Hepatocyte (in vitro differentiated cells): ENCODE results near the gene LYSMD4. TPM values are rescaled to one million over a fixed set of nuclear protein-coding genes. Genes with fewer than 3 reads are reported as not detected.

Source experiments
- DNase-seq: peaks from one replicate; pipeline ENCODE4 v3.0.0-alpha.2; 2016; ENCODE audit warnings: low spot score
- H2AFZ ChIP-seq: fragments of 200-600 bp; sonication (generic); 2 replicates; pipeline ENCODE4 v1.6.0; 2016; ENCODE audit warnings: antibody characterized with exemption, mild to moderate bottlenecking
- H3K27ac ChIP-seq: fragments of 200-600 bp; sonication (generic); 2 replicates; pipeline ENCODE4 v1.5.1; 2016; ENCODE audit warnings: mild to moderate bottlenecking
- H3K27me3 ChIP-seq: fragments of 200-600 bp; sonication (generic); 2 replicates; pipeline ENCODE4 v1.6.1; 2016
- H3K36me3 ChIP-seq: fragments of 200-600 bp; sonication (generic); replicated peaks from 2 replicates; pipeline ENCODE4 v1.5.1; 2016; ENCODE audit warnings: low read depth; ENCODE audit not compliant: insufficient read depth
- H3K4me1 ChIP-seq: fragments of 200-600 bp; sonication (generic); 2 replicates; pipeline ENCODE4 v1.5.1; 2016; ENCODE audit warnings: mild to moderate bottlenecking, moderate library complexity; ENCODE audit not compliant: insufficient read depth
- H3K4me2 ChIP-seq: fragments of 200-600 bp; sonication (generic); 2 replicates; pipeline ENCODE4 v1.6.0; 2016
- H3K4me3 ChIP-seq: fragments of 200-600 bp; sonication (generic); 2 replicates; pipeline ENCODE4 v1.5.1; 2016; ENCODE audit warnings: mild to moderate bottlenecking
- H3K79me2 ChIP-seq: fragments of 200-600 bp; sonication (generic); 2 replicates; pipeline ENCODE4 v1.6.0; 2017; ENCODE audit warnings: mild to moderate bottlenecking
- H3K9me2 ChIP-seq: fragments of 200-600 bp; sonication (generic); replicated peaks from 2 replicates; pipeline ENCODE4 v1.6.0; 2017; ENCODE audit warnings: mild to moderate bottlenecking; ENCODE audit not compliant: insufficient read depth
- H3K9me3 ChIP-seq: fragments of 200-600 bp; sonication (generic); 2 replicates; pipeline ENCODE4 v1.5.1; 2016; ENCODE audit warnings: low read depth, mild to moderate bottlenecking
- H4K20me1 ChIP-seq: fragments of 200-600 bp; sonication (generic); 2 replicates; pipeline ENCODE4 v1.6.0; 2016; ENCODE audit warnings: mild to moderate bottlenecking; ENCODE audit not compliant: insufficient read depth, poor library complexity, severe bottlenecking
- CTCF ChIP-seq: fragments of 200-600 bp; sonication (generic); IDR thresholded peaks from 2 replicates; pipeline ENCODE4 v1.5.1; 2016; ENCODE audit warnings: antibody characterized with exemption, mild to moderate bottlenecking; ENCODE audit not compliant: poor library complexity
- EZH2 ChIP-seq: fragments of 200-600 bp; sonication (generic); IDR thresholded peaks from 2 replicates; pipeline ENCODE4 v1.6.1; 2016; ENCODE audit warnings: antibody characterized with exemption, mild to moderate bottlenecking, borderline replicate concordance
- EZH2phosphoT487 ChIP-seq: fragments of 200-600 bp; sonication (generic); IDR thresholded peaks from one replicate; pipeline ENCODE4 v1.6.1; 2018; ENCODE audit warnings: antibody characterized with exemption, mild to moderate bottlenecking, low read depth, moderate library complexity; ENCODE audit not compliant: unreplicated experiment, severe bottlenecking
- WGBS: methylation state at CpG from one replicate; pipeline ENCODE4 v1.1.6; 2016; ENCODE audit warnings: low lambda C conversion rate; ENCODE audit errors: missing lambda C conversion rate; 5-methylcytosine and 5-hydroxymethylcytosine counted together
- polyA plus RNA-seq: library from polyadenylated mRNA; unstranded; fragments of >200 nt; fragmentation: Nextera tagmentation; extraction: Ambion mirVana; gene quantifications from 2 replicates; pipeline ENCODE4 v1.2.1, GENCODE V29; 2016
- total RNA-seq: library from RNA; depleted of rRNA; stranded (reverse); fragments of >200 nt; gene quantifications from 2 replicates; pipeline ENCODE4 v1.2.3, GENCODE V29; 2014

Gene LYSMD4
- total and polyA plus RNA-seq, 2 experiments from 2014 or later: 12.8 to 15.4 TPM

GRCh38 chr15:99692825-99693224 is 40.4 kb downstream of the LYSMD4 start:
- H3K79me2 ChIP-seq: no peaks in the 10 kb centered on the region
- no peak overlapping the region for H3K4me2 ChIP-seq
- H3K4me1 ChIP-seq: no peaks in the 10 kb centered on the region
- no peaks in the 10 kb centered on the region for H3K27me3 ChIP-seq
- no peaks in the 10 kb centered on the region for H4K20me1 ChIP-seq
- H3K36me3 ChIP-seq: no peaks in the 10 kb centered on the region
- H3K4me3 ChIP-seq: no peak overlapping the region
- H3K9me2 ChIP-seq: no peaks in the 10 kb centered on the region
- no peak overlapping the region for H3K27ac ChIP-seq
- 89% methylated on average over 3 of the region's 3 CpGs for WGBS
- H3K9me3 ChIP-seq: no peaks in the 10 kb centered on the region
- TF ChIP-seq EZH2phosphoT487: no peak
- no peak for TF ChIP-seq EZH2
- TF ChIP-seq CTCF: no peak
- DNase-seq: no peak
- H2AFZ ChIP-seq: no peak overlapping the region

- 95% methylated on average over 1 of the region's 1 CpG for WGBS
Observed at GRCh38 chr15:99686290-99686689, 46.9 kb downstream of the LYSMD4 start.

GRCh38 chr15:99683000-99683670 is 50.1 kb downstream of the LYSMD4 start:
- H3K79me2 ChIP-seq: peaks cover 2% of the 10 kb centered on the region
- H3K9me3 ChIP-seq: no peaks in the 10 kb centered on the region
- WGBS: 94% methylated on average over 9 of the region's 9 CpGs
- H3K4me2 ChIP-seq: no peak overlapping the region
- no peaks in the 10 kb centered on the region for H3K4me1 ChIP-seq
- H2AFZ ChIP-seq: no peak overlapping the region
- no peak overlapping the region for H3K27ac ChIP-seq
- no peak for DNase-seq
- no peaks in the 10 kb centered on the region for H4K20me1 ChIP-seq
- H3K36me3 ChIP-seq: no peaks in the 10 kb centered on the region
- no peaks in the 10 kb centered on the region for H3K9me2 ChIP-seq
- TF ChIP-seq EZH2phosphoT487 (no peak), EZH2 (no peak), CTCF (no peak)
- no peaks in the 10 kb centered on the region for H3K27me3 ChIP-seq
- H3K4me3 ChIP-seq: no peak overlapping the region

More at GRCh38 chr15:99686290-99686689, 46.9 kb downstream of the LYSMD4 start:
- Histone ChIP-seq H3K79me2 (peaks cover 2% of the 10 kb centered on the region), H2AFZ (no peak overlapping the region), H3K9me3 (no peaks in the 10 kb centered on the region), H3K9me2 (no peaks in the 10 kb centered on the region), H4K20me1 (no peaks in the 10 kb centered on the region), H3K4me2 (no peak overlapping the region), H3K4me1 (no peaks in the 10 kb centered on the region), H3K27ac (no peak overlapping the region), H3K4me3 (no peak overlapping the region), H3K27me3 (no peaks in the 10 kb centered on the region), H3K36me3 (no peaks in the 10 kb centered on the region)
- TF ChIP-seq EZH2: no peak
- TF ChIP-seq EZH2phosphoT487: no peak
- TF ChIP-seq CTCF: no peak
- DNase-seq: no peak
